ENCODE measurements around the gene CDH15. TPM values are rescaled to one million over a fixed set of nuclear protein-coding genes. Genes with fewer than 3 reads are reported as not detected.

Gene CDH15
- total RNA-seq, 1 donor from 2014 or later = not detected

- Mint-ChIP-seq H3K4me3 (no peak overlapping the region), H3K9me3 (no peaks in the 10 kb centered on the region), H3K27me3 (ENCODE audit: insufficient read depth, low read depth) (peaks cover 8% of the 10 kb centered on the region), H3K36me3 (peaks cover 6% of the 10 kb centered on the region), H3K27ac (no peak overlapping the region), H3K4me1 (no peaks in the 10 kb centered on the region)
- Histone ChIP-seq H3K36me3 (no peaks in the 10 kb centered on the region), H3K27ac (no peak overlapping the region), H3K9me3 (ENCODE audit: low read depth) (no peaks in the 10 kb centered on the region), H3F3A (ENCODE audit: low read depth) (no peaks in the 10 kb centered on the region), H2AFZ (replicated peaks) (no peak overlapping the region), H3K9ac (no peak overlapping the region), H3K4me2 (no peak overlapping the region), H3K79me2 (ENCODE audit: low read depth) (no peaks in the 10 kb centered on the region), H3K4me3 (no peak overlapping the region), H3K27me3 (no peaks in the 10 kb centered on the region), H4K20me1 (ENCODE audit: low read depth) (no peaks in the 10 kb centered on the region), H3K4me1 (no peaks in the 10 kb centered on the region)
- TF ChIP-seq CTCF (IDR thresholded peaks at IDR 0.05) (no peak), EZH2phosphoT487 (IDR thresholded peaks at IDR 0.05) (no peak), EZH2 (IDR thresholded peaks at IDR 0.05) (no peak)
- no peak for DNase-seq (ENCODE audit: low spot score)
These were observed 33.1 kb upstream of the CDH15 start for GRCh38 chr16:89138513-89138795.

- Histone ChIP-seq H3K4me1 (no peaks in the 10 kb centered on the region), H3K36me3 (no peaks in the 10 kb centered on the region), H3K4me3 (no peak overlapping the region), H3K9me3 (ENCODE audit: low read depth) (no peaks in the 10 kb centered on the region), H4K20me1 (ENCODE audit: low read depth) (no peaks in the 10 kb centered on the region), H3K9ac (no peak overlapping the region), H3K4me2 (no peak overlapping the region), H3K79me2 (ENCODE audit: low read depth) (no peaks in the 10 kb centered on the region), H3F3A (ENCODE audit: low read depth) (no peaks in the 10 kb centered on the region), H3K27ac (no peak overlapping the region), H3K27me3 (no peaks in the 10 kb centered on the region), H2AFZ (replicated peaks) (no peak overlapping the region)
- H3K36me3 Mint-ChIP-seq = peaks cover 6% of the 10 kb centered on the region
- no peak for TF ChIP-seq CTCF (IDR thresholded peaks at IDR 0.05)
- no peak for TF ChIP-seq EZH2 (IDR thresholded peaks at IDR 0.05)
- no peak for TF ChIP-seq EZH2phosphoT487 (IDR thresholded peaks at IDR 0.05)
- H3K4me1 Mint-ChIP-seq = no peaks in the 10 kb centered on the region
- no peaks in the 10 kb centered on the region for H3K9me3 Mint-ChIP-seq
- no peak for DNase-seq (ENCODE audit: low spot score)
- peaks cover 12% of the 10 kb centered on the region for H3K27me3 Mint-ChIP-seq (ENCODE audit: insufficient read depth, low read depth)
- no peak overlapping the region for H3K4me3 Mint-ChIP-seq
- H3K27ac Mint-ChIP-seq = no peak overlapping the region
These were observed 32.6 kb upstream of the CDH15 start for GRCh38 chr16:89138843-89139520.

GRCh38 chr16:89139907-89140361, 31.6 kb upstream of the CDH15 start:
- Histone ChIP-seq H4K20me1 (ENCODE audit: low read depth) (no peaks in the 10 kb centered on the region), H3F3A (ENCODE audit: low read depth) (no peaks in the 10 kb centered on the region), H3K4me3 (no peak overlapping the region), H2AFZ (replicated peaks) (no peak overlapping the region), H3K9ac (no peak overlapping the region), H3K36me3 (no peaks in the 10 kb centered on the region), H3K9me3 (ENCODE audit: low read depth) (no peaks in the 10 kb centered on the region), H3K4me1 (no peaks in the 10 kb centered on the region), H3K27me3 (no peaks in the 10 kb centered on the region), H3K27ac (no peak overlapping the region), H3K4me2 (no peak overlapping the region), H3K79me2 (ENCODE audit: low read depth) (no peaks in the 10 kb centered on the region)
- H3K27me3 Mint-ChIP-seq (ENCODE audit: insufficient read depth, low read depth) = peaks cover 12% of the 10 kb centered on the region
- H3K36me3 Mint-ChIP-seq = peaks cover 4% of the 10 kb centered on the region
- H3K9me3 Mint-ChIP-seq = no peaks in the 10 kb centered on the region
- TF ChIP-seq EZH2 (IDR thresholded peaks at IDR 0.05) (no peak), EZH2phosphoT487 (IDR thresholded peaks at IDR 0.05) (no peak), CTCF (IDR thresholded peaks at IDR 0.05) (no peak)
- DNase-seq (ENCODE audit: low spot score) = no peak
- no peak overlapping the region for H3K4me3 Mint-ChIP-seq
- H3K4me1 Mint-ChIP-seq = no peaks in the 10 kb centered on the region
- no peak overlapping the region for H3K27ac Mint-ChIP-seq

All from neural progenitor cell (in vitro differentiated cells).